GM18867 (cell line): ENCODE data around the gene PSMD8.
A peak's percentile ranks its signal among the peaks of the same experiment; 100 is the strongest.

ENCODE experiments used
- ATAC-seq: cut with Tn5 transposase; IDR thresholded peaks from one replicate; pipeline ENCODE4 v1.9.1; 2021; ENCODE audit warnings: mild to moderate bottlenecking, moderate library complexity; ENCODE audit not compliant: unreplicated experiment

Gene PSMD8

DNA sequence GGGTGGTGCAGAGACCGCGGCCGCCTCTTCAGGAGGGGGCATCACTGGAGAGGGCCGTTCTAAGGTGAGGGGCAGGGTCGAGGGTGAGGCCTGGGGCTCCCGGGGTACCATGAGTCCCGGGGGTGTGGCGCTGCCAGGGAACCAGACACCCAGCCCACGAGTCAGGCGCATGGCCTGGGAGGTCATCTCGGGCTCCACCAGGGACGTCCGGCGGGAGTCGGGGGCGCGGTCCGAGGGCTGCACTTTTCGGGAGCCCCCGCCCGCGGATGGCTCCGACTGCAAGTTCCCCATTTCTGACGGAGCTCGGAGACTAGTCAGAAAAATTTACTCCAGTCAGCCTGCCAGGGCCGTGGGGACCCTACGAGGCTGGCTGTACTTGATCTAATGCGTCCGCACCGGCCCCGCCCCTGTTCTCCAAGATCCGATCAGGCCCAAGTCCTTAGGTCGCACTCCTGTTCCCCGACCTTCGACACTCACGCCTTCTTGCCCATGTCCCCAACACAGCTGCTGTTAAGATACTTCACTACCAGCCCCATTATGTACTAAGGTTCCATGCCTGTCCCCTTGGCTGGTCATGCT lies 12.7 kb downstream of the PSMD8 start:
- ATAC-seq, result no peak

DNA sequence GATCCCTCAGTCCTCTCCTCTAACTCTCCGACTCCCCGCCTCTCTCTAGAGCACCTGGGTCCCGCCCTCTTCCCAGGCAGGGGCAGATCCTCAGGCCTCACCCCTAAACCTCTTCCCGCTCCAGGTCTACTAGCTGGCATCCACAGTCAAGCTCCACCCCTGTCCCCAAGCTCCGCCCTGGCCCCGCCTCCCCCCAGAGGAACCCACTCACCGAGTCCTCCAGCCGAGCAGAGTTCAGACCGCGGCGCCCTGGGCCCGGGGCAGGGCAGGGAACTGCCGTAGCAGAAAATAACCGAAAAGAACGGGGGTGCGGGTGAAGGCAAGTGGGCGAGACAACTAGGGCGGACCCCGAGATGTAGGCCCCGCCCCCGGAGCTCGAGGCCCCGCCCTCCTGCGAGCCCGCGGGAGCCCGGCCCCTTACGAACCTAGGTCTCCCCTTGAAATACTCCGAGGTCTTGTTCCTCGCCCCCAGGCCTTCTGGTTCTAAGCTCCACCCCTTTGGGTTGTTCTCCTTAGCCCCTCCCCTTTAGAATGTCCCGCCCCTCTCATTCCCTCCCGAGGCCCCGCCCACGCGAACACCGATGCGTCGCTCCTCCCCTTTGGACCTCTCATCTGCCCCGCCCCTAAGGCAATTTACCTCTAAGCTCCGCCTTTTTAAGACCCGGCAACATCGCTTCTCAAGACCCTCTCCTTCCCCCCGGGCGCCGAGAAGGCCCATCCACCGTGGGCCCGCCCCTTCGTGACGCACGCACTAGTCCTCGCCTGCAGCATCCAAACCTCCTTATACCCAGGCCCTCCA lies 13.4 kb downstream of the PSMD8 start, which contains the start of gene GGN:
Gene GGN, minus strand, starts transcription at position 485 of the 799 bp plus-strand sequence. CDS start 773 bp downstream, outside the sequence.
- ATAC-seq, result peak; percentile 60

DNA sequence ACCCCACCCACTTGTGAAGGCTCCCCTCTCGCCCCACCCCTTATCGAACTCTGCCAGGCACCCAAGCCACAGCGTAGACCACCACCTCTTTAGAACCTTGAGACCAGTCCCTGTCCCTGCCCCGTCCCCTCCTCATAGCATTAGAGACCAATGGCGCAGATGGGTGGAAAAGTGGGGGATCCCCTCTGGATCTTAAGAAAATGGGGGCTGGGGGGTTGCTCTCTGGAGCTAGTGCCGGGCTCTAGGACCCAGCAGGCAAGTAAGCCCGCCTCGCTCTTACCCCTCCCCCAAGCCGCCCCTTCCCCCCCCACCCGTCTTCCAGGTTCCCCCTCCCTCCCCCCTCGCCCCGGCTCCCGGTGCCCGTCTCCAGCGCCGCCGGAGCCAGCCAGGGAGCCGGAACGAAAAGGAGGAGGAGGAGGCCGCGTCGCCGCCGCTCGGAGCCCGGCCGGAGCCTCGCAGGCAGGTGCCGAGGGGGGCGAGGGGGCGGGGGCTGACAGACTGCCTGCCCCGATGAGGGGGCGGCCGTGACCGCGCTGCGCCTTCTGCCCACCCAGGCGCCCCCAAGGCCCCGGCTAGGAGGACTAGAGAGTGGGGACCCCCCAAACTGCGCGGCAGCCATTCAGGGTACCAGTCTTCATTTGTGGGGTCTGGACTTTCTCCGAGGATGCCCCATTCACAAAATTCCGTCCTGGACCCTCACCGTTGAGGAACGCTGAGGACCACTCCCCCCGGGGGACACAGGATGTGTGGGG lies 14.2 kb downstream of the PSMD8 start, which contains the start of gene SPRED3:
Gene SPRED3, plus strand, starts transcription at position 349 of the 752 bp plus-strand sequence. CDS start 1,606 bp downstream, outside the sequence.
- ATAC-seq, result no peak

DNA sequence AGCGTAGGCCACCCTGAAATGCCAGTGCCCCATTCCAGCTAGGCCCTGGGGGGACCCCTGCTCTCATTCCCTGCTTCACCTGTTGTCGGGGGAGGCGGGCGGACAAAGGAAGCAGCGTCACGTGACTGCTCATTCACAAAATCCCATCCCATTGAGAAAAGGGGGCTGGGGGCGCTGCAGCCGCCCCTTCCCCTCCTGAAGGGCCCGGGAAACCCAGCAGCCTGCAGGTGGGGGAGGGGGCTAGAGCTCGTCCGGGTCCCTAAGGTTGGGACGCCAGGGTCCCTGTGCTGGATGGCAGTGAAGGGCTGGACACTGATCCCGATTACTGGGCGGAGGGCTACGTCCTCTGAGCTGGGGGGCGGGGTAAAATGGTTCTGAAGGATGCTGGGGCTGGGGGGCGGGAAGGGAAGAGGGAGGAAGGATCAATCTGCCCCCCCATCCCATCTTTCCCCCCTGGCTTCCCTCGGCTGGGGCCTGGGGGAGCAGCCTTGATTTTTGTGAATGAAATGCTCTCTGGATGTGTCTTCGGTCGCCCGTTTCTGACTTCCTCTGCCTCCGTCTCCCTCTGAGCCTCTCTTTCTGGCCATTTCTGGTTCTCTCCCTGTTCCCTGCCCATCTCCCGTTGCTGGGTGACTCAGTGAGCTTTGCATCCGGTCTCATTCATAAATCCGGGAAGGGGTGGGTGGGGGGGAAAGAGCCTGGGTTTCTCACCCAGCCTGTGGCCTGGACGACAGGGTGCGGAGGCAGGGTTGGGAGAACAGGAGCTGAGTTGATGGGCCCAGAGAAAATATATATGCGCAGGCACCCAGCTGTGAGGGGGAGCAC lies 14.9 kb downstream of the PSMD8 start:
- ATAC-seq, result no peak

DNA sequence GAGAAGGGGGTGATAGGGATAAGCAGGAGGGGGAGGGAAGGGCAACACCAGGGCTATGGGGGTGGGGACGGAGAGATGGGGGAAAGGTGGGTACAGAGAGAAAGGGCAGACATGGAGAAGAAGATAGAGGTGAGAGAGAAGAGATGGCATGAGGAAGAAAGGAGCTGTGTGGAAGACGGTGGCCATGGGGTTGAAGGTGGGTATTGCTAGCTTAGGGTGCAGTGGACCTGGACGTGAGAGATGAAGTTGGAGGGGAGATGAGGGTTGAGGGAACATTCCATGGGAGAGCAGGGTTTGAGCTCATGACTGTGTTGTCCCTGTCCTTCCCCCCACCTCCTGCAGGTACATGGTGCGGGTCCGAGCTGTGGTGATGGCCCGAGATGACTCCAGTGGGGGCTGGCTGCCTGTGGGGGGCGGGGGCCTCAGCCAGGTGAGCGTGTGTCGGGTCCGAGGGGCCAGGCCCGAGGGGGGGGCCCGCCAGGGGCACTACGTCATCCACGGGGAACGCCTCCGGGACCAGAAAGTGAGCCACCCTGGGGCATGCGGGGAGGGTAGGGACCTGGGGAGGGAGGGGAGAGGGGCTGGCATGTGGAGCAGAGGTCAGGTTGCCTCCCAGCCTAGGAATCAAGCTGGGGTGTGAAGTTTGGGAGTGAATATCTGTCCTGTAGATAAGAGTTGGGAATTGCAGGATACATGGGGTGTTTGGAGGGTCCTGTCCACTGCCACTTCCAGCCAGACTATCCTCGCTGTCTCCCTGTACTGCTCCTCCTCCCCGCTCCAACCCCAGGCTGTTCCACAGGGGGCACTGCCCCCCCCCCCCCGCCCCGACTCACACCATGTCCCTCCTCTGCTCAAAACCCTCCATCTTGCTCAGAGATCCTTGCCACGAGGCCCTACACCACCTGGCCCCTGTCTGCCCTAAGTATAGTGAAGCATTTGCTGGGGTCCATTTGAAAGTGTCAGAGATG lies 15.9 kb downstream of the PSMD8 start:
- no peak for ATAC-seq

DNA sequence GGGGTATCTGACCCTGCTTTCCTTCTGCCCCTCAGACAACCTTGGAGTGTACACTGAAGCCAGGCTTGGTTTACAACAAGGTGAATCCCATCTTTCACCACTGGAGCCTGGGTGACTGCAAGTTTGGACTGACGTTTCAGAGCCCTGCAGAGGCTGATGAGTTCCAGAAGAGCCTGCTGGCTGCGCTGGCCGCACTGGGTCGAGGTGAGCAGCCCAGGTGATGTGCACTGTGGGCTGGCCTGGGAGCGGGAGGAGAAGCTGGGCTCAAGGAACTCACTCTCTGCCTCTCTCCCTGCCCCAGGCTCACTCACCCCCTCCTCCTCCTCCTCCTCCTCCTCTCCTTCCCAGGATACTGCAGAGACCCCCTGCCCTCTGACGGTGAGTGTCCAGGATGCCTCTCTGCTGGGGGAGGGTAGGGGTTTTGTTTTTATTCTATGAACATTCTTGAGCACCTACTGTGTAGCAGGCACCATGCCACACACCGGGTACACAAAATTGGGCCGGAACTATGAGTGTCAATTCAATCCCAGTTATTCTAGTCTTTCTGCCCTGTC lies 17.6 kb downstream of the PSMD8 start:
- ATAC-seq, result no peak

DNA sequence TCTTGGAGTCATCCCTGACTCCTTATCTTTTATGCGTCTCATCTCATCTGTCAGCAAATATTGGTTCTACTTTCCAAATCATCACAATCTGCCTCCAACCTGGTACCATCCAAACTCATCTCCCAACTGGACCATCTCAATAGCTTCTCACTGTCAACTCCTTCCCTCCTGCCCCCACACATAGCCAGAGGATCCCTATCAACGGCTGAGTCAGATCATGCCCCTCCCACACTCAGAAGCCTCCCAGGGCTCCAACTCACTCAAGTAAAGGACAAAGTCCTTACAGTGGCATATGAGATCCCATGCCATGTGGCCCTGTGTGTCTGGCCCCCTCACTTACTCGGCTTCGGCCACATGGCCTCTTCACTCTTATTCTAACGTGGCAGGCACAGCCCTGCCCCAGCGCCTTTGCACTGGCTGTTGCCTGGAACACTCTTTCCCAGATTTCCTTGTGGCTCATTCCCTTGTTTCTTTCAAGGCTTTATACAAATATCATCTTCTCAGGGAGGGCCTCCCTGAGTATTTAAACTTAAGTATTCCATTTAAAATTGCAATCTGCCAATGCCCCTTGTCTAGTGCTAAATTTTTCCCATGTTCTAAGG lies 18.4 kb downstream of the PSMD8 start:
- no peak for ATAC-seq

DNA sequence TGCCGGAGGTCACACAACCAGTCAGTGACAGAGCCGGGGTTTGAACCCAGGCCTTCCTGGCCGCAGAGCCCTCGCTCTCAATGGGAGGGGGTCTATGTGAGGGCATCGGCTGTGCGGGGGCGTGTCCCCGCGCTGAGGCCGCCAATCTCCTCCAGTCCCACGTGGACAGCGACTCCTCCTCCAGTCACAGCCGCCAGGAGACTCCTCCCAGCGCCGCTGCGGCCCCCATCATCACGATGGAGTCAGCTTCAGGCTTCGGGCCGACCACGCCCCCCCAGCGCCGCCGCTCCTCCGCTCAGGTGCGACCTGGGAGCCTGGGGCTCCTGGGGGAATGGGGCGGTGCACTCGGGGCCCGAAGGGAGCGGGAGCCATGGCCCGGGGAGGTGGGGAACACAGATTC lies 20.1 kb downstream of the PSMD8 start:
- ATAC-seq, result no peak

DNA sequence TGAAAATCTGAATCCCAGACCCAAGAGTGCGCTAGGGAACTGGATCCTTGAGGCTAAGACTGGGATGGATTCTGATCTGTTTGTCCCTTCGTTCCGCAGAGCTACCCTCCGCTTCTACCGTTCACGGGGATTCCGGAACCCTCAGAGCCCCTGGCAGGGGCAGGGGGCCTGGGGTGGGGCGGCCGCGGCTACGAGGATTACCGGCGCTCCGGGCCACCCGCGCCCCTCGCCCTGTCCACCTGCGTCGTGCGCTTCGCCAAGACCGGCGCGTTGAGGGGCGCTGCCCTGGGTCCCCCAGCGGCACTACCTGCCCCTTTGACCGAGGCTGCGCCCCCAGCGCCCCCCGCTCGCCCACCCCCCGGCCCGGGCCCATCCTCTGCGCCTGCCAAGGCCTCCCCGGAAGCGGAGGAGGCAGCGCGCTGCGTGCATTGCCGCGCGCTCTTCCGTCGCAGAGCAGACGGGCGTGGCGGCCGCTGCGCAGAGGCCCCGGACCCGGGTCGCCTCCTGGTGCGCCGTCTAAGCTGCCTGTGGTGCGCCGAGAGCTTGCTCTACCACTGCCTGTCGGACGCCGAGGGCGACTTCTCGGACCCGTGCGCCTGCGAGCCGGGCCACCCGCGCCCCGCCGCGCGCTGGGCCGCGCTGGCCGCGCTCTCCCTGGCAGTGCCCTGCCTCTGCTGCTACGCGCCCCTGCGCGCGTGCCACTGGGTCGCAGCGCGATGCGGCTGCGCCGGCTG lies 21.2 kb downstream of the PSMD8 start:
- no peak for ATAC-seq

DNA sequence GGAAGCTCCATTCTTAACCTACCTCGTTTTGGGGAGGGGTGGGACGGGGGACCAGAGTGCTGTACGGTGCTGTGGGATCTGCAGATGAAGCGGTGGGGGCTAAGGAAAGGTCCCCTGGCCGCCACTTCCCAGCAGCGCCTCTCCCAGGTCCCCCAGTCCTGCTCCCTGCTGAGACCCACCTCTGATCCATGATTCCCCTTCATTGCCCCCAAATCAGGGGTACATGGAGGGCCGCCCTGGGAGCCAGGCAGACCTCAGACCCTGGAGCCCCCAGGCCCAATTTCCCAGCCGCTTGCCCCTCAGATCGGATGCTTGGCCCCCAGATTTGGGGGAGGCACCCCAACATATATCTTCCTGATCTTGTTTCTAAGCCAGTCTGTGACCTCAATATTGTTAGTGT lies 24.7 kb downstream of the PSMD8 start:
- ATAC-seq, result no peak

DNA sequence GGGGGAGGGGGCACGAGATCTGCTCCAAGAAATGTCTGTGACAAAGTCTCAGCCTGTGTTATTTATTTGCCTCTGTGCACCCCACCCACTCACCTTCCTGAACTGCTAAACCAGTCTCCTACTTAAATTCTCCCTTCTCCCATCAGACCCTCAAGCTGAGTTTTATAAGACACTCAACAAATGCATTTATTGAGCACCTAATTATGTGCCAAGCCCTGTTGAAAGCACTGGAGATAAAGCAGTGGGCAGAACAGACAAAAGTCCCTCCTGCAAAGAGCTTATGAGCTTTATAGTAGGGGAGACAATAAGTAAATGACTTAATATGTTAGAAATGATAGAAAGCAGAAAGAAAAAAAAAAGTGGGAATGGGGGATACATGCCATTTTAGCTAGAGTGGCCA lies 25.2 kb downstream of the PSMD8 start:
- ATAC-seq, result no peak

DNA sequence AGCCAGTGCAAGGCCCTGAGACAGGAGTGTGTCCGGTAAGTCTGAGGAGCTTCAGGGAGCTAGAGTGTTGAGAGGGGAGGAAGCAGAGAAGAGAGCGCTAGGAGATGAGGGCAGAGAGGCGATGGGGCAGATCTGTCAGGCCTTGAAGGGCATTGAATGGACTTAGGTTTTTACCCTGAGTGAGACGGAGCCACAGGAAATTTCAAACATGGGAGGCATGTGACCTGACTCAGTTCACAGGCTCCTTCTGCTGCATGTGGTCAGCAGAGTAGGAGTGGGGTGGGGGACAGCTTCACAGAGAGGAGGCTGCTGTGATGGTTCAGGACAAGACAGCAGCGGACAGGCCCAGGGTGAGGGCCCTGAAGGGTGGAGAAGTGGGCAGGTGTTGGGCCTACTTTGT lies 26.0 kb downstream of the PSMD8 start:
- no peak for ATAC-seq

DNA sequence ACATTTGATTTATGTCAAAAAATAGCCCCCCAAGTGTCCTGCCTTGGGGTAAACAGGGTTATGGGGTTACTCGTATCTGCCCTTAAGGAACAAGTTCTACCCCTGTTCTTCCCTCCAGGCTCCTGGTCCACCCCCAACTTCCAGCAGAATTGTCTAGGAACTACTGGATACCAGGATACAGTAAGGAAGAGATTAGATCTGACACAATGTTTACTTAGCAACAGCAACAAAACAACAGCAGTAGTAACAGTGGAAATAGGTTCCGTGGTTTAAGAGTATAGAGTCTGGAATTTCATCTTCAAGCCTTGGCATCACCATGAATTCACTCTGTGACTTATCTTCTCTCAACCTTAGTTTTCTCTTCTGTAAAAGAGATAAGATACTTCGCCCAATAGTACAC lies 26.8 kb downstream of the PSMD8 start:
- no peak for ATAC-seq

DNA sequence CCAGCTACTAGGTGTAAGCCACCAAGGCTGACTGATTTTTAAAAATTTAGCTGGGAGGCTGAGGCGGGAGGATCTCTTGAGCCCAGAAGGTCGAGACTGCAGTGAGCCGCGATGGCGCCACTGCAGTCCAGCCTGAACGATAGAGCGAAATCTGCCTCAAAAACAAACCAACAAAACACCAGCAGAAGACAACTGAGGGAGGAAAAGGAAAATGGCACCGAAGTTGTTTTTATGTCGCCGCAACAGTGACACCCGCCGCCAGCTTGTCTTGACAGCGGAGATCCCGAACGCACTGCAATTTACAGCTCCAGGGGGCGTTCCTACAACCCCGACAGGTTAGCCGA lies 28.2 kb downstream of the PSMD8 start:
- no peak for ATAC-seq

DNA sequence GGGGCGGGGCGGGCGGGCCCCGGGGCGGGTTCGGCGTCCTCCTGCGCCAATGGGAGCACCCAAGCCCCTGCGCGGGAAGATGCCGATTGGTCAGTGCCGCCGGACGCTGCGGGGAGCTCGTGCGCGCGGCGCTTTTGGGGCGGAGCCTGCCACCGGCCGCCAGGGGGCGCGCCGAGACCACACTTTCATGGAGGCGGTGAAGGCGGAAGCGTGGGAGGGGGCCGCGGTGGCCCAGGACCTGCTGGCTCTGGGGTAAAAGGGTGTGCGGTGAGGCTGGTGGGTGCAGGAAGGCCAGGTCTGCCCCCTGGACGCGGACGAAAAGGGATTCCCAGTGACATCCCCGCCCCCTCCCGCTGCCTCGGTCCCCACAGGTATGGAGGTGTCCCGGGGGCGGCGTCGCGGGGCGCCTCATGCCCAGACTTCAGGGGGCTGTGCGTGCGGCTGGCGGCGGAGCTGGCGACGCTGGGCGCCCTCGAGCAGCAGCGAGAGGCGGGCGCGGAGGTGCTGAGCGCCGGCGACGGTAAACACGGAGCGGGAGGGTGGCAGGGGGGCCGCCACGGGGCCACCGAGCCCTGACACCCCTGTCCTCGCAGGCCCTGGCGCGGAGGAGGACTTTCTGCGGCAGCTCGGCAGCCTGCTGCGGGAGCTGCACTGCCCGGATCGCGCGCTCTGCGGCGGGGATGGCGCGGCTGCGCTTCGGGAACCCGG lies 28.8 kb downstream of the PSMD8 start, which contains the start of gene FAM98C:
Gene FAM98C, plus strand, starts transcription at position 127 of the 708 bp plus-strand sequence. Its CDS starts 61 bp downstream, at position 188.
- peak; percentile 89 for ATAC-seq

DNA sequence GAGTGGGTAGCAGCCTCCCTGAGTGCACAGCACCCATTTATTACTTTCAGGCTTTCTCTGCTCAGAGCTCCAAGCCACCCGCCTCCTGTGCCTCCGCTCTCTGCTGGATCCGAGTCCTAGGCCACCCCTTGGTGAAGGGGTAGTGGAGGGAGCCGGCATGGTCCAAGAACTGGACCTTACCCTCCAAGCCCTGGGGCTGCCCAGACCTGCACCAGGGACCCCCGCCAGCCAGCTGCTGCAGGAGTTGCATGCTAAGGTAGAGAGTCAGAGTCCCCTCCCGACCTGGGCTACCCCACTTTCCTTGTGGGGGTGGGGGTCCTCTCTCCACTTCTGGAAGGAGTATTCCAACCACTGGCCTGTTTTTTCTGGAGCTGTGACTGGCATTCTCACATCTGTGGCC lies 30.5 kb downstream of the PSMD8 start:
- ATAC-seq, result no peak

DNA sequence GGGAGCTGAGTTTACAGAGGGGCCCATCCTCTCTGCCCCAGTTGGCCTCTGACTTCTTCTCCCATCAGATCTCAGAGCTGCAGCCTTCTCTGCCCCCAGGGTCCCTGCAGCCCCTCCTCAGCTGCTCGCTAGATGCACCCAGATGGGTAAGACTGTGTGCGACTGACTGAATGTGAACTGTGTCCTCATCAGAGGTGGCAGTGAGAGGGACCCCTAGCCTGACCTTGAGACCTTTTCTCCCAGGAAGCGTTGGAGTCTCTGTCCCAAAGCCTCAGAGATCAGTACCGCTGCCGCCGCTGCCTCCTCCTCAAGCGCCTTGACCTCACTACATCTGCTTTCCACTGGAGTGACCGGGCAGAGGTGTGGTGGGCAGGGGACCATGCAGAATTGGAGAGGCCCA lies 30.9 kb downstream of the PSMD8 start:
- ATAC-seq, result no peak
